NCI-H2227 treated with DMSO at 0.1 percent for 48 hours (cell line): ENCODE measurements around the gene WDR18.
A peak's percentile ranks its signal among the peaks of the same experiment; 100 is the strongest.

Source experiments
- DNase-seq: peaks from one replicate; lab custom pipeline; 2025; lab: John Stamatoyannopoulos, UW

WDR18 gene

DNA sequence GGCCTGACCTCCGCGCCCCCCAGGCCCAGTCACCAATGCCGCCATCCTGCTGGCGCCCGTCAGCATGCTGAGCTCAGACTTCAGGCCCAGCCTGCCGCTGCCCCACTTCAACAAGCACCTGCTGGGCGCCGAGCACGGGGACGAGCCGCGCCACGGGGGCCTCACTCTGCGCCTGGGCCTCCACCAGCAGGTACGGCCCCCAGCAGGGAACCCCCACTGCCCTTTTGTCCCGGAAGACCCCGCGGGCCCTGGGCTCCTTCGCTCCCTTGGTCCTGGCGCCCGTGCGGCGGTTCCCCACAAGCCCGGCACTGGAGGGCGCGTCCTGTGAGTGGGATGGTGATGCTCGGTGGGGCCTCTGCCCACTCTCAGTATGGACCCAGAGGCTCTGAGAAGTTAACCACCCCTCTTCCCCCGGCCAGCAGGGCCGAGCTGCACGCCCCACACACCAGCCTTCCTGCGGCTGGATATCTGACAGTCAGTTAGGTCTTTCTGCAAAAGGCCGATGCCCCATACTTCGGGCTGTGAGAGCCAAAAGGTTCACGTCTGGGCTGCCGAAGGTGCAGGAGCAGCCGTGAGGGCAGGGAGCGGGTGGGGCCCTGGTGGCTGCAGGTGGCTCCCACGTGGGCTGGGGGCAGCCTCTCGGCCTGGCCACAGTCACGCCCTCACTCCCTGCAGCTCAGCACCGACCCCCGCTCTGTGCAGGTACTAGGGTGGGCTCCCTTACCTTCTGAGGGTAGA, 8.0 kb downstream of the WDR18 start:
- no peak for DNase-seq

GRCh38 chr19:992670-993055, 8.5 kb downstream of the WDR18 start:
- DNase-seq = no peak

- DNase-seq = no peak
These were observed 9.3 kb downstream of the WDR18 start for GRCh38 chr19:993361-993830.

- no peak for DNase-seq
These were observed 9.8 kb downstream of the WDR18 start for GRCh38 chr19:993831-994393.

GRCh38 chr19:994516-994915, 10.4 kb downstream of the WDR18 start:
- no peak for DNase-seq

GRCh38 chr19:995051-995827, 11.1 kb downstream of the WDR18 start:
- DNase-seq = no peak

- DNase-seq = peak; percentile 20
These were observed 12.1 kb downstream of the WDR18 start for GRCh38 chr19:996051-996838.

GRCh38 chr19:998064-998463, 13.9 kb downstream of the WDR18 start:
- no peak for DNase-seq

DNA sequence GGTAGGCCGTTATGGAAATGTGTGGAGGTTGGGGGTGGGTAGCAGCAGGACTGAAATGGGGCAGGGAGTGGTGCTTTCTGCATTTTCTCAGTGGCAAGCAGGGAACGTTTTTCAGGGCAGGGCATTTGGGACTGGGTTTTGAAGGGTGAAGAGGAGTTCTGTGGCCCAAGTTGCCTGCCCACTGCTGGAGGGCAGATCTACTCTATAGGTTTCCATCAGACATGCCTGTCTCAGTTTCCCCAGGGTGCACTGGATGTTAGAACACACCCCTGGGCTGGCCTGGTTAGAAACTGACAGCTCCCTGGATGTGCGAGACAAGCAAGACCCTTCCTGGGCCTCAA, 15.2 kb downstream of the WDR18 start:
- DNase-seq = no peak

- no peak for DNase-seq
These were observed 15.9 kb downstream of the WDR18 start, which contains the start of gene GRIN3B for GRCh38 chr19:1000095-1000494. TSS of gene GRIN3B (plus strand) at chr19:1000419. CDS start at chr19:1000438, 19 bp downstream.

- DNase-seq = no peak
These were observed 16.7 kb downstream of the WDR18 start for GRCh38 chr19:1000591-1001537.

DNA sequence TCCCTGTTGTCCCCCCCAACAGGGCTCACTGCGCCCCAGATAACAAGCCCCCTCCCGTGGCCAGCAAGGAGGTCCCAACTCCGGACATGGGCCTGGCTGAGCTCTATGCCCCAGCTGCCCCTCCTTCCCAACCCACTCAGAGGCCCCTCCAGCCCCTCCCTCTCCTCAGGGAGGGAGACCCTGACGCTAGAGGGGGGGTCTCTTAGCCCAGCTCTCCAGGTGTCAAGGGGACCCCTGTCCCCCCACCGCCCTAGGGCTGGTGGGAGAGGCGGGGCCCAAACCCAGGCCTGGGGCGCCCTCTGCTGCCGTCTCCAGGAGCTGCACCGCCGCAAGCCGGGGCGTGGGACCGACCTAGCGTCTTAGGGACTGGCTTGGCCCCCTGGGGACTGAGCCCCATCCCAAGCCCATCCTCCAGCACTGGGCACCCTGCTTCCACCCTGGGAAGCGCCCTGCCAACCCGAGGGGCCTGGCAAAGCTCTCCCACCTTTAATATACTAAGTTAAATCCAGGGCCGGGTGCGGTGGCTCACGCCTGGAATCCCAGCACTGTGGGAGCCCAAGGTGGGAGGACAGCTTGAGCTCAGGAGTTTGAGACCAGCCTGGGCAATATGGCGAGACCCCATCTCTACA, 17.5 kb downstream of the WDR18 start:
- no peak for DNase-seq

DNA sequence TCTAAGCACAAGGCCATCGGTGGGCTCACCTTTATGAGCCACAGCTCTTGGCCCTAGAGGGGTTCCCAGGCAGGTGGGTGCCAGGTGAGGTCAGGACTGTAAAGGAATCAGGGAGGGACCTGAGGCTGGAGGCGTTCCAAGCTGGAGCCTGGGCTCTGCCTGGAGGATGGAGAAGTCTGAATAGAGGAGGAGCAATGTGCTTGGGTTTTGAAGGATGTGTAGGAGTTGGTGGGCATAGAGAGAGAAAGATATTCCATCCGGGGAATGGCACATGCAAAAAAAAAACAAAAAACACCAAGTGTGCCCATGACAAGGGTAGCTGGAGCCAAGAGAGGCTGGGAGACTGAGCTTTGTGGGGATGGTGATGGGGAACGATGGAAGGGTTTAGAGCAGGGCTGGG, 18.5 kb downstream of the WDR18 start:
- DNase-seq = no peak

DNA sequence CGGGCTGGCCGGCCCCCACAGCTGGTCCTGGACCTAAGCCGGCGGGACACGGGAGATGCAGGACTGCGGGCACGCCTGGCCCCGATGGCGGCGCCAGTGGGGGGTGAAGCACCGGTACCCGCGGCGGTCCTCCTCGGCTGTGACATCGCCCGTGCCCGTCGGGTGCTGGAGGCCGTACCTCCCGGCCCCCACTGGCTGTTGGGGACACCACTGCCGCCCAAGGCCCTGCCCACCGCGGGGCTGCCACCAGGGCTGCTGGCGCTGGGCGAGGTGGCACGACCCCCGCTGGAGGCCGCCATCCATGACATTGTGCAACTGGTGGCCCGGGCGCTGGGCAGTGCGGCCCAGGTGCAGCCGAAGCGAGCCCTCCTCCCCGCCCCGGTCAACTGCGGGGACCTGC, 19.1 kb downstream of the WDR18 start:
- DNase-seq = no peak

- no peak for DNase-seq
These were observed 20.2 kb downstream of the WDR18 start for GRCh38 chr19:1004204-1004802.

DNA sequence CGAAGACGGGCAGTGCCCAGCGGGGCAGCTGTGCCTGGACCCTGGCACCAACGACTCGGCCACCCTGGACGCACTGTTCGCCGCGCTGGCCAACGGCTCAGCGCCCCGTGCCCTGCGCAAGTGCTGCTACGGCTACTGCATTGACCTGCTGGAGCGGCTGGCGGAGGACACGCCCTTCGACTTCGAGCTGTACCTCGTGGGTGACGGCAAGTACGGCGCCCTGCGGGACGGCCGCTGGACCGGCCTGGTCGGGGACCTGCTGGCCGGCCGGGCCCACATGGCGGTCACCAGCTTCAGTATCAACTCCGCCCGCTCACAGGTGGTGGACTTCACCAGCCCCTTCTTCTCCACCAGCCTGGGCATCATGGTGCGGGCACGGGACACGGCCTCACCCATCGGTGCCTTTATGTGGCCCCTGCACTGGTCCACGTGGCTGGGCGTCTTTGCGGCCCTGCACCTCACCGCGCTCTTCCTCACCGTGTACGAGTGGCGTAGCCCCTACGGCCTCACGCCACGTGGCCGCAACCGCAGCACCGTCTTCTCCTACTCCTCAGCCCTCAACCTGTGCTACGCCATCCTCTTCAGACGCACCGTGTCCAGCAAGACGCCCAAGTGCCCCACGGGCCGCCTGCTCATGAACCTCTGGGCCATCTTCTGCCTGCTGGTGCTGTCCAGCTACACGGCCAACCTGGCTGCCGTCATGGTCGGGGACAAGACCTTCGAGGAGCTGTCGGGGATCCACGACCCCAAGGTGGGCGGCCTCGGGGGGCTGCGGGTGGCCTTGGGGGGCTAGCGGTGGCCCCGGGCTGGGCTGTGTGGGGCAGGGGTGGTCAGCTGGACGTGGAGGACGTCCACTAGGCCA, 20.9 kb downstream of the WDR18 start:
- DNase-seq = no peak

DNA sequence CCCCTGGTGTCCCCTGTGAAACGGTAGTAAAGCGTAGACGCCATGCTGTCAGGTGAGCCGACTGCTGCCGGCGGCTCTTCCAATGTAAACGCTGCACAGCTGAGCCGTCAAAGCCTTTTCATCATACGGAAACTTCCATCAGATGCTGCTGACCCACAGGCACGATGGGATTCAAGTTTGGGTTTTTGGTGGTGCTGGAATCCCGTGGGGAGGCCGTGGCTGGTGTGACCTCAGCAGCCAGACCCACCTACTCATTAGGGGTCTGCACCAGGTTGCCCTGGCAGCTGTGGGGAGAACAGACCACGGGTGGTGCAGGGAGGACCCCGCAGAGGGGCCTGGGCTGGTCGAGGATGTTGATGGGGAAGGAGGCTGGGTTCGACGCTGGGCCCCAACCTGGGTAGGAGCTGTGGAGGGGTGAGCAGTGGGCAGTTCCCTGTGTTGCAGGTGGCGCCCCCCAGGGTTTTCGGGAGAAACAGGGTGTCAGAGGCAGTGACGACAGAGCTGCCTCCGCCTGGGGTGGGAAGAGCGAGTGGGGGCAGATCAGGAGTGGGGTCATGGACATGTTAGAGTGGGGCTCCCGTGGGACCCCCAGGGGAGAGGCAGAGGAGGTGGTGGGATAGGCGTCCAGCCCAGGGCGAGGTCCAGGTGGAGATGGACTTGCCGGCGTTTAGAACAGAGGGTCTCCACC, 22.7 kb downstream of the WDR18 start:
- no peak for DNase-seq

- DNase-seq = no peak
These were observed 23.5 kb downstream of the WDR18 start for GRCh38 chr19:1007399-1008251.
